Effector memory CD8-positive, alpha-beta T cell (primary cell): ENCODE data around the gene CLEC2D.
"Not testable (repeated sequence)": the region's sequence is repeated elsewhere in the genome, so short reads cannot be mapped to it uniquely, and the experiment has no call there.

Source experiments
- ATAC-seq: fragments of 150-1000 bp; cut with Tn5 transposase; replicated peaks from 2 replicates; pipeline ENCODE4 v1.10.0; 2021; ENCODE audit warnings: mild to moderate bottlenecking, moderate library complexity
- DNase-seq, 3 experiments: peaks; one replicate each; pipeline ENCODE4 v3.0.0; 2021
- H3K27ac Mint-ChIP-seq, 2 donors: one replicate each; pipeline ENCODE4 v1.8.0; 2022; ENCODE audit warnings: mild to moderate bottlenecking in 2 of 2, mixed read lengths in 2 of 2, moderate library complexity in 2 of 2
- H3K27me3 Mint-ChIP-seq, 2 donors: one replicate each; pipeline ENCODE4 v1.8.0; 2022; ENCODE audit warnings: mixed read lengths in 2 of 2
- H3K36me3 Mint-ChIP-seq: one replicate; pipeline ENCODE4 v1.8.0; 2022; ENCODE audit warnings: mild to moderate bottlenecking, moderate library complexity, mixed read lengths; ENCODE audit not compliant: insufficient read depth
- H3K4me1 Mint-ChIP-seq, 2 donors: one replicate each; pipeline ENCODE4 v1.8.0; 2022; ENCODE audit warnings: low read depth in 2 of 2, mixed read lengths in 2 of 2
- H3K4me3 Mint-ChIP-seq, 2 donors: one replicate each; pipeline ENCODE4 v1.8.0; 2022; ENCODE audit warnings: mild to moderate bottlenecking in 2 of 2, mixed read lengths in 2 of 2, moderate library complexity in 2 of 2
- H3K9me3 Mint-ChIP-seq, 2 donors: one replicate each; pipeline ENCODE4 v1.8.0; 2022; ENCODE audit warnings: mixed read lengths in 2 of 2

Gene CLEC2D

DNA sequence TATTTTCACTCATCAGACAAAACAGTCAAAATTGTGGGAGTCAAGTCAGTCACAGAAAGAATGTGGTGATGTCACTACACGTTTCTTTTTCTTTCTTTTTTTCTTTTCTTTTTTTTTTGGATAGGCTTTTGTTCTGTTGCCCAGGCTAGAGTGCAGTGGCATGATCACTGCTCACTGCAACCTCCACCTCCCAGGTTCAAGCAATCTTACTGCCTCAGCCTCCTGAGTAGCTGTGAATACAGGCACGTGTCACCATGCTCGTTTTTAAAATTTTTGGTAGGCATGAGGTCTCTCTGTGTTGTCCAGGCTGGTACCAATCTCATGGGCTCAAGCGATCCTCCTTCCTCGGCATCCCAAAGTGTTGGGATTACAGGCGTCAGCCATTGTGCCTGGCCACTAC is 61.1 kb downstream of the CLEC2D start:
- Mint-ChIP-seq H3K4me3 (peak overlapping the region in 1 of 2 donors; percentile 76), H3K4me1 (peaks cover 2 to 13% of the 10 kb centered on the region in 2 donors), H3K36me3 (no peaks in the 10 kb centered on the region), H3K27ac (no peak overlapping the region), H3K27me3 (no peaks in the 10 kb centered on the region), H3K9me3 (no peaks in the 10 kb centered on the region)
- DNase-seq = no peak
- ATAC-seq = no peak

DNA sequence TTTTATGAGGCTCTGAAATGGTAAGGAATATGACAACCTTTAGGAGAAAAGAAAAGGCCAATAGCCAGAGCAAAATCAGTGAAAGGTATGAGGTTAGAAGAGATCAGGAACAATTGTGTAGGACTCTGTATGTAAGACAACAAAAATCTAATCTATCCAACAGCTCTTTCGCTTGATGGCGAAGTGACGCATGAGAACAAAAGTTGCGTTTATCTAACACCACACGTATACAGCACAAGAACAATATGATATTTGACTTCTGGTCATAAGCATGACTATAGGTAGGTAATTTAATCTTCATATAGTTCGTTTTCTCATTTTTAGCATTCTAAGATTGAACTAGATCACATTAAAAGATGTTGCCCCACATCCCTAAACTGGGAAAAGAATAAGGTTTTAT is 61.9 kb downstream of the CLEC2D start:
- Mint-ChIP-seq H3K36me3 (no peaks in the 10 kb centered on the region), H3K4me3 (peak overlapping the region in 1 of 2 donors; percentile 76)

DNA sequence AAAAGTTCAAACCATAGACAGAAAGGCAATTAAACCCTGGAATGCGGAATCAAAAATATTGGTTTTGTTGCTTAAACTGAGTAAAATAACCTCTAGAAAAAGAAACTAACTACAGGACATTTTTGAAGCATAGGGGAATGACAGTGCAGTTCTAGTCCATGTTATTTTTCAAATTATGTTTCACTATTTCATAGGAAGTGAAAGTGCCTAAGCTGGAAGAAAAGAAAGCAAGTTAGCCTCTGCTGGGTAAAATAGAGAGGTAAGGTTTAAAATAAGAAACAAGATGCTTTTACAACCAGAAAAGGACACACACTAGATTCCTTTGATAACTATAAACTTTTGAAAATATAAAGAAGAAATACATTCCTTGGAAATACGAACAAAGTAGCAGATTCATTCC is 62.3 kb downstream of the CLEC2D start:
- H3K9me3 Mint-ChIP-seq = no peaks in the 10 kb centered on the region
- peak overlapping the region in 1 of 2 donors; percentile 35 for H3K27ac Mint-ChIP-seq

More for the DNA sequence above, 61.9 kb downstream of the CLEC2D start:
- peak overlapping the region in 1 of 2 donors; percentile 35 for H3K27ac Mint-ChIP-seq
- no peaks in the 10 kb centered on the region for H3K9me3 Mint-ChIP-seq
- peaks cover 4 to 13% of the 10 kb centered on the region in 2 donors for H3K4me1 Mint-ChIP-seq
- H3K27me3 Mint-ChIP-seq = no peaks in the 10 kb centered on the region
- DNase-seq (no peak), ATAC-seq (no peak)

DNA sequence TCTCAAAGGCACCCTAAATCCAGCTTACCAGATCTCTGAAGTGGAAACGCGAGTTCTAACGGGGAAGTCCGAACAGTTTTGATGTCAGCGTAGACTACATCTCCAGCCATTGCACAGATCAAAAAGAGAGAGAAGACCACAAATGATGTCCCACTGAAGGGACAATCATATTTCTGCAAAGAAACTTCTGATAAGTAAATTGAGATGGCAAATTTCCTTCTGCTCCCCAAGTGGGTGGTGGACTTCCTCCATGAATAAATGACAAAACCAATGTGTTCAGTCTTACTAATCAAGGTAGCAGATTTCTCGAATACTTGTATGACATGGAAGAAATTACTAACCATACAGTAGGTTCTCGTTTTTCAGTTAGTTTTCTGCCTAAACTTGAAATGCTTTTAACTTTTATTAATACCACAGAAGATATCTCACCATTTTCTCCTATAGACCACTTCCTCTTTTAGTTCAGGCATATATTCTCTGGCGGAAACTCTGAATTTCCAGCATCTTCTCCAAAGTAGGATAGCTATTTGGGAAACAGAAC is 63.5 kb downstream of the CLEC2D start, which contains the start of gene CLECL1:
TSS of gene CLECL1 (minus strand) at position 177 of the 541 bp plus-strand sequence.
- Mint-ChIP-seq H3K27ac (peak within 1 kb of the TSS in 1 of 2 donors; percentile 85), H3K4me3 (peak within 1 kb of the TSS in 1 of 2 donors; percentile 76), H3K9me3 (no peaks in the 10 kb centered on the region), H3K36me3 (no peaks in the 10 kb centered on the region), H3K4me1 (peaks cover 9 to 25% of the 10 kb centered on the region in 2 donors), H3K27me3 (no peaks in the 10 kb centered on the region)
- DNase-seq = no peak
- no peak for ATAC-seq

More for the DNA sequence above, 62.3 kb downstream of the CLEC2D start:
- ATAC-seq (no peak), DNase-seq (no peak)
- peak overlapping the region in 1 of 2 donors; percentile 76 for H3K4me3 Mint-ChIP-seq
- no peaks in the 10 kb centered on the region for H3K36me3 Mint-ChIP-seq
- H3K4me1 Mint-ChIP-seq = peaks cover 6 to 15% of the 10 kb centered on the region in 2 donors
- H3K27me3 Mint-ChIP-seq = no peaks in the 10 kb centered on the region

DNA sequence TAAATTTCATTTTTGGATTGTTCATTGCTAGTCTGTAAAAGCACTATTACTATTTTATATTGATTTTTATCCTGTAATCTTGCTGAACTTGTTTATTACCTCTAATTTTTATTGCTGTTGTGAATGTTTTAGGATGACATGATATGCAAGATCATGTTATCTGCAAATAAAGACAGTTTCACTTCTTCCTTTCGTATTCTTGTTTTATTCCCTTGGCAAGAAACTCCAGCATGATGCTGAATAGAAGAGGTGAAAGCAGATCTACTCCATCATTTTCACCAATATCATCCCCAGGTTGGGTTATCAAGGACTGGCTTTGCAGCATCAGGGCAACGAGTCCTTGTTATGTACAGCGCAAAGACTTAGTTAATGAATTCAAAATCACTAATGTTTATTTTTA is 66.1 kb downstream of the CLEC2D start:
- H3K27ac Mint-ChIP-seq = no peak overlapping the region

DNA sequence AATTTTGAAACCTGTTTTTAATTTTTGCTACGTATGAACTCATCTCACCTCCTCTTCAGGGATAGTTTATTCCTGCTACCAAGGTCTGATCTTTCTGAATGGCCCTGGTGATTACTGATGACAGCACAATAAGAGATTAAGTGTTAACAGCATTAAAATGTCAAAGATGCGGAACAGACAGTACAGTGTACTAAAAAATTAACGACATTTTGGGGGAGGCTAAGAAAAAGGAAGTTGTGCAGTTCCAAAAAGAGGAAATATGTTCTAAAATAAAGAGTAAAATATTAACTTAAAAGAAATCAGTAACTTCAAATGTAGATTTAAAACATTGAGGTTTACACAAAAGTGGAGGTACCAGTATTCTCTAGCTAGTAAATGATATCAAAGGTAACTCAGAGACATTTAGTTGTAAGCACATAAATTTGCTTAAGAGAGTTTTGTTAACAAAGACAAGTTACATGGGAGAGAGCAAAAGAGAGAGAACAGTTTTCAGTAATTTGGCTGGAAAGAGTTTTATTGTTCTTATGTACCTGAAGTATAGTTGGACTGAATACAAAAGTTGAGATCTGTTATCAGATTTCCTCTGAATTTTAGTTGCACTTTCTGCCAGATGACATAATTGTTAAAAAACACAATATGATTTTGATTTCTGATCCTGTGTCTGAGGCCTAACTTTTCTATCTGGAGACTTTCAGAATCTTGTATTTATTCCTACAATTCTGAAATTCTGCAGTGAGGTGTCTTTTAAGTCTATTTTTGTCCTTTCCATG is 67.6 kb downstream of the CLEC2D start:
- ATAC-seq = no peak
- Mint-ChIP-seq H3K27me3 (no peaks in the 10 kb centered on the region), H3K4me3 (peak overlapping the region in 1 of 2 donors; percentile 43)

More for the DNA sequence above, 66.1 kb downstream of the CLEC2D start:
- DNase-seq = no peak
- Mint-ChIP-seq H3K9me3 (no peaks in the 10 kb centered on the region), H3K4me1 (peaks cover 23 to 35% of the 10 kb centered on the region in 2 donors), H3K4me3 (no peak overlapping the region), H3K27me3 (no peaks in the 10 kb centered on the region), H3K36me3 (no peaks in the 10 kb centered on the region)
- no peak for ATAC-seq

DNA sequence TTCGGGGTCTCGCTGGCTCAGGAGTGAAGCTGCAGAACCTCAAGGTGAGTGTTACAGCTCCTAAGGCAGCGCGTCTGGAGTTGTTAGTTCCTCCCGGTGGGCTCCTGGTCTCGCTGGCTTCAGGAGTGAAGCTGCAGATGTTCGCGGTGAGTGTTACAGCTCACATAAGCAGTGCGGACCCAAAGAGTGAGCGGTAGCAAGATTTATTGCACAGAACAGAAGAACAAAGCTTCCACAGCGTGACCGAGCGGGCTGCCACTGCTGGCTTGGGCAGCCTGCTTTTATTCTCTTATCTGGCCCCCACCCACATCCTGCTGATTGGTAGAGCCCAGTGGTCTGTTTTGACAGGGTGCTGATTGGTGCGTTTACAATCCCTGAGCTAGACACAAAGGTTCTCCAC is 69.4 kb downstream of the CLEC2D start:
- H3K27ac Mint-ChIP-seq = peak overlapping the region in 1 of 2 donors; percentile 75
- H3K9me3 Mint-ChIP-seq, ATAC-seq, DNase-seq, H3K27me3 Mint-ChIP-seq: not testable (repeated sequence)
- H3K4me3 Mint-ChIP-seq = peak overlapping the region in 1 of 2 donors; percentile 37
- H3K36me3 Mint-ChIP-seq = peaks cover 19% of the 10 kb centered on the region
- H3K4me1 Mint-ChIP-seq = peaks cover 44 to 50% of the 10 kb centered on the region in 2 donors

More for the DNA sequence above, 67.6 kb downstream of the CLEC2D start:
- H3K9me3 Mint-ChIP-seq = no peaks in the 10 kb centered on the region
- H3K4me1 Mint-ChIP-seq = peaks cover 30 to 44% of the 10 kb centered on the region in 2 donors
- H3K27ac Mint-ChIP-seq = peak overlapping the region in 1 of 2 donors; percentile 20
- H3K36me3 Mint-ChIP-seq = peaks cover 7% of the 10 kb centered on the region
- no peak for DNase-seq

DNA sequence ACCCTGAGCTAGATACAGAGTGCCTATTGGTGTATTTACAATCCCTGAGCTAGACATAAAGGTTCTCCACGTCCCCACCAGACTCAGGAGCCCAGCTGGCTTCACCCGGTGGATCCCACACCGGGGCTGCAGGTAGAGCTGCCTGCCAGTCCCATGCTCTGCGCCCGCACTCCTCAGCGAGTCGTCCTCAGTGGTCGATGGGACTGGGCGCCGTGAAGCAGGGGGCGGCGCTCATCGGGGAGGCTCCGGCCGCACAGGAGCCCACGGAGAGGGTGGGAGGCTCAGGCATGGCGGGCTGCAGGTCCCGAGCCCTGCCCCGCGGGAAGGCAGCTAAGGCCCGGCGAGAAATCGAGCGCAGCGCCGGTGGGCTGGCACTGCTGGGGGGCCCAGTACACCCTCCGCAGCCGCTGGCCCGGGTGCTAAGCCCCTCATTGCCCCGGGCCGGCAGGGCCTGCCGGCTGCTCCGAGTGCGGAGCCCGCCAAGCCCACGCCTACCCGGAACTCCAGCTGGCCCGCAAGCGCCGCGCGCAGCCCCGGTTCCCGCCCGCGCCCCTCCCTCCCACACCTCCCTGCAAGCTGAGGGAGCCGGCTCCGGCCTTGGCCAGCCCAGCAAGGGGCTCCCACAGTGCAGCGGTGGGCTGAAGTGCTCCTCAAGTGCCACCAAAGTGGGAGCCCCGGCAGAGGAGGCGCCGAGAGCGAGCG is 70.0 kb downstream of the CLEC2D start:
- Mint-ChIP-seq H3K4me1 (peaks cover 44 to 50% of the 10 kb centered on the region in 2 donors), H3K4me3 (peak overlapping the region; percentile 70 to 73), H3K27ac (peak overlapping the region; percentile 91), H3K36me3 (peaks cover 19% of the 10 kb centered on the region)
- ATAC-seq, H3K27me3 Mint-ChIP-seq, H3K9me3 Mint-ChIP-seq, DNase-seq: not testable (repeated sequence)

DNA sequence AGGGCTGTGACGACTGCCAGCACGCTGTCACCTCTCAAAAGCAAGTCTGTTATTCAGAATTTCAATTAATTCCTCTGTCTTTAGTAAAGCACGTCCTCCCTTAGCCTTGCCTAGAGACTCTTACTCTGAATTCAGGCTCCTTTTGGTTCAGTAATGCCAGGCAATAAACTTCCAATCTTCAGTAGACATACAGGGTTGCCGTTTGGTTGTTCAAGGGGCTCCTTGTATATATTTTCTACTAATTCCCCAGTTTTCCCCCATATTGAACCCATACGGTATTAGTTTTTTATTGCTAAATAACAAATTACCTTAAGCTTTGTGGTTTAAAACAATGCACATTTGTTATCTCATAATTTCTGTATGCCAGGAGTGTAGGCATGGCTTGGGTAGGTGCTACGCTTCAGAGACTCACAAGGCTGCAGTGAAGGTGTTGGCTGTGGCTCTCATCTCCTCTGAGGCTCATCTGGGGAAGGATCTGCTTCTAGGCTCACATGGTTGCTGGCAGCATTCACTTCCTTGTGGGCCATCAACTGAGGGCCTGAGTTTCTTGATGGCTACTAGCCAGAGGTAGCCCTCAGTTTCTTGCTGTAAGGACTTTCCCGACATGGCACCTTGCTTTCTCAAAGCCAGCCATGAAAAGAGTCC is 70.7 kb downstream of the CLEC2D start:
- peak; percentile 27 for ATAC-seq

DNA sequence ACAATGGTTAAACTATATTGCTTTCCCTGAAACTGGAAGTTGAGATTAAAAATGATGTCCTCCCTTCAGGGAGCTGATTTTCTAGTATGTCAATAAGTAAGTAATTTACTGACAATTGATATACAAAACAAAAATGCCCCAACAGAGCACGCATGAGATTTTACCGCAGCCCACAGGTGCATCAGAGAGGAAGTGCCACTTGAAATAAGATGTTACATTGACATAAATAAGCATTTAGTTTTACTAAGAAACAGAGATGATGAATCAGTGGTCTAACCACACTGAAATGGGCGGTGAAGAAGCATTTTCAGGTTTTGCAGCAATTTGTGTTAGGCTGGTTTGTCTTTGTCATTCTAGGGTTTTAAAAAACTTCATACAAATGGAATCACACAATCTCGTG is 72.2 kb downstream of the CLEC2D start:
- Mint-ChIP-seq H3K4me1 (peaks cover 40 to 53% of the 10 kb centered on the region in 2 donors), H3K27ac (peak overlapping the region; percentile 90 to 95), H3K9me3 (no peaks in the 10 kb centered on the region), H3K27me3 (no peaks in the 10 kb centered on the region), H3K4me3 (peak overlapping the region; percentile 73 to 82), H3K36me3 (peaks cover 19% of the 10 kb centered on the region)
- DNase-seq (peak; percentile 66 to 70 (median 67)), ATAC-seq (peak; percentile 82)

More for the DNA sequence above, 70.7 kb downstream of the CLEC2D start:
- Mint-ChIP-seq H3K27ac (peak overlapping the region; percentile 91), H3K27me3 (no peaks in the 10 kb centered on the region), H3K4me1 (peaks cover 44 to 55% of the 10 kb centered on the region in 2 donors), H3K36me3 (peaks cover 19% of the 10 kb centered on the region), H3K9me3 (no peaks in the 10 kb centered on the region), H3K4me3 (peak overlapping the region; percentile 70 to 73)
- no peak for DNase-seq

DNA sequence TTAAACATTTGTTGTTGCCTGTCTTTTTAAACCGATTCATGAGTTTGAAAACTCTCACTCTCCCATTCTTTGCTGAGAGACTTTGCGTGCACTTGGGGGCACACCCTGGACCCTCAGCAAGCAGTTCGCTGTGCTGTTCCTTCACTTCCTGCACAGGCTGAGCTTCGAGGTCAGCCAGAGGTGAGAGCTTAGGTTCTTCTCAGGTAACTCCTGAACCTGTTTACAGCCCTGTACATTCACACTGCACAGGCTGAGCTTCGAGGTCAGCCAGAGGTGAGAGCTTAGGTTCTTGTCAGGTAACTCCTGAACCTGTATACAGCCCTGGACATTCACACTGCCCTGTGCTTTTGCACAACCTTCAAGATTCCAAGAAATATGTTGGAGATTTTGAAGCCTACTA is 73.1 kb downstream of the CLEC2D start:
- H3K4me3 Mint-ChIP-seq = peak overlapping the region; percentile 73 to 82
- DNase-seq = peak in 2 of 3 experiments; percentile 37 to 40

DNA sequence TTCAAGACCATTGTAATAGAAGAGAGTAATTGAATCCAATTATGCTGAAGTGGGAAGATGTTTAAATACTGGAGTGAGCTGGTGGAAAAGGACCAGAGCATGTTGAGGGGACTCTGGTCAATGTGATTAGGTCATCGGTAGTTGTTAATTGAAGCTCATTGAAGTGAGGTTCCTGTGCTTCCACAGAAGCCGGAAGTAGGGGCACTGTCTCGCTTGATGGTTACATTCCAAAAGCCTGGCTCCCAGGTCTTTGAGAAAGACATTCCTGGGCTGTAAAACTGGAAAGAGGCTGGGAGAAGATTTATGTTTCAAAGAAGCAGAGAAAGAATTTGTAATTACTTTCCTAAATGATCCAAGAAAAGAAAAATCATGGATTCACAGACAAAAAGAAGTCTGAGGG is 75.7 kb downstream of the CLEC2D start:
- no peak for DNase-seq
- Mint-ChIP-seq H3K9me3 (no peaks in the 10 kb centered on the region), H3K36me3 (peaks cover 25% of the 10 kb centered on the region), H3K27ac (peak overlapping the region in 1 of 2 donors; percentile 74), H3K4me3 (no peak overlapping the region), H3K27me3 (no peaks in the 10 kb centered on the region), H3K4me1 (peaks cover 27 to 32% of the 10 kb centered on the region in 2 donors)
- ATAC-seq = no peak

More for the DNA sequence above, 73.1 kb downstream of the CLEC2D start:
- ATAC-seq = peak; percentile 63
- peak overlapping the region; percentile 90 to 95 for H3K27ac Mint-ChIP-seq
- H3K9me3 Mint-ChIP-seq = no peaks in the 10 kb centered on the region
- H3K27me3 Mint-ChIP-seq = no peaks in the 10 kb centered on the region
- peaks cover 36 to 44% of the 10 kb centered on the region in 2 donors for H3K4me1 Mint-ChIP-seq
- peaks cover 22% of the 10 kb centered on the region for H3K36me3 Mint-ChIP-seq
